HUES64 (cell line): ENCODE measurements around the gene TRIM10.

Experiments
- H3K27ac ChIP-seq: 2 replicates; pipeline ENCODE4 v1.7.0; 2013; ENCODE audit warnings: low read depth, low read length, inconsistent platforms
- H3K27me3 ChIP-seq: 2 replicates; pipeline ENCODE4 v1.6.1; 2013; ENCODE audit warnings: mild to moderate bottlenecking, low read length; ENCODE audit not compliant: insufficient read depth
- H3K36me3 ChIP-seq: 2 replicates; pipeline ENCODE4 v1.6.1; 2013; ENCODE audit warnings: mild to moderate bottlenecking, low read length; ENCODE audit not compliant: insufficient read depth
- H3K4me1 ChIP-seq: 2 replicates; pipeline ENCODE4 v1.6.1; 2013; ENCODE audit warnings: mild to moderate bottlenecking, low read length, moderate library complexity; ENCODE audit not compliant: insufficient read depth
- H3K4me3 ChIP-seq: 2 replicates; pipeline ENCODE4 v1.5.1; 2013; ENCODE audit warnings: mild to moderate bottlenecking, low read length, moderate library complexity
- H3K9ac ChIP-seq: 2 replicates; pipeline ENCODE4 v1.6.1; 2013; ENCODE audit warnings: mild to moderate bottlenecking, low read depth, low read length
- H3K9me3 ChIP-seq: 2 replicates; pipeline ENCODE4 v1.6.1; 2013; ENCODE audit warnings: low read depth, low read length; ENCODE audit not compliant: insufficient read depth
- WGBS: fragments of 150-250, 120-280 bp; methylation state at CpG from one replicate; pipeline ENCODE4 v1.1.7; 2013; ENCODE audit warnings: missing lambda C conversion rate; 5-methylcytosine and 5-hydroxymethylcytosine counted together

The TRIM10 gene

DNA sequence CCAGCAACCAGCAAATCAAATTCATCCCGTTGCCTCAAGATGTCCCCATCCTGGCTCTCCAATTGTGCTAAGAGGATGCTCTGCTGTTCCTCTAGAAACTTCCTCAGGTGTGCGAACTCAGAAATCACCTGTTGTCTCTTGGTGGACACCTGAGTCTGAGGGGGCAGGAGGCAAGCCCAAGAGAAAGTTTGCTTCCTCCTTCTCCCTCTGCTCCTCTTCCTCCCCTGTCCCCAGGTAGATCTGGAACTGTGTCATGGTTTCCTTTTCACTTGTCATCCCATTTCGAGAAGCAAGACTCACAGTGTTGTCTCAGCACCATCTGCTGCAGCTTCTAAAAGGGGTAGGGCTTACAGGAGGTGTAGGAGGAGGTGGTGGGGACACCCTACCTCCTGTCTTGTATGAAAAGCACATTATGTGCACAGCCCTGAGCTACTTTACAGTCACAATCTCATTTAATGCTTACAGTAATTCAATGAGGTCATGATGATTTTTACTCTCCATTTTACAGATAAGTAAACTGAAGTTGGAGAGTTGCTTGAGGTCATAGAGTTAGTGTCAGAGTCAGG is 2.5 kb downstream of the TRIM10 start:
- H3K36me3 ChIP-seq = no peaks in the 10 kb centered on the region
- no peak overlapping the region for H3K9ac ChIP-seq
- H3K9me3 ChIP-seq = no peaks in the 10 kb centered on the region
- H3K27ac ChIP-seq = no peak overlapping the region
- H3K4me1 ChIP-seq = no peaks in the 10 kb centered on the region
- 86% methylated on average over 3 of the region's 3 CpGs for WGBS
- peaks cover 17% of the 10 kb centered on the region for H3K27me3 ChIP-seq
- no peak overlapping the region for H3K4me3 ChIP-seq

DNA sequence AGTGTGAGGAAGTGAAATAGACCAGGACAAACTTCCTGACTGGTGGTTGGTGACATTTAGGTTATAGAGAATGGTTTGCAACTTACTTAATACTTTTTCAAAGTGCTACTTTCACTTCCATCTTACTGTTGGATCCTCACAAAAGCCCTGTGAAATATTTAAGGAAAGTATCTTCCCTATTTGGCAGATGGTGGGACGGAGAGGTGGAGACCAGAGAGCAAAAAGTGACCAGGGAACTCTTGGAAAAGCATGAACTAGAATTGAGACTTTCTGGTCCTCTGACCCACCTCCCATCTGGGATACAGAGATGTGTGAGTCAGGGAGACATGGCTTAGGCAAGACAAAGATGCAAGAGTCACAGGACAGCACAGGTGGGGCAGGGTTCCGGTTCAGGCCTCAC is 3.0 kb downstream of the TRIM10 start:
- Histone ChIP-seq H3K27ac (no peak overlapping the region), H3K9ac (no peak overlapping the region), H3K9me3 (no peaks in the 10 kb centered on the region), H3K36me3 (no peaks in the 10 kb centered on the region), H3K4me1 (no peaks in the 10 kb centered on the region), H3K4me3 (no peak overlapping the region), H3K27me3 (peaks cover 18% of the 10 kb centered on the region)
- 92% methylated on average over 2 of the region's 2 CpGs for WGBS

GRCh38 chr6:30157581-30157980 is 3.4 kb downstream of the TRIM10 start:
- Histone ChIP-seq H3K4me1 (no peaks in the 10 kb centered on the region), H3K9me3 (no peaks in the 10 kb centered on the region), H3K27ac (no peak overlapping the region), H3K36me3 (no peaks in the 10 kb centered on the region), H3K4me3 (no peak overlapping the region), H3K9ac (no peak overlapping the region), H3K27me3 (peaks cover 18% of the 10 kb centered on the region)

GRCh38 chr6:30156774-30157173 is 4.2 kb downstream of the TRIM10 start:
- Histone ChIP-seq H3K36me3 (no peaks in the 10 kb centered on the region), H3K9ac (no peak overlapping the region), H3K27ac (no peak overlapping the region), H3K4me1 (no peaks in the 10 kb centered on the region), H3K4me3 (no peak overlapping the region), H3K9me3 (no peaks in the 10 kb centered on the region), H3K27me3 (peaks cover 18% of the 10 kb centered on the region)
- WGBS = 91% methylated on average over 9 of the region's 9 CpGs

GRCh38 chr6:30156262-30156599 is 4.8 kb downstream of the TRIM10 start:
- Histone ChIP-seq H3K4me1 (no peaks in the 10 kb centered on the region), H3K36me3 (no peaks in the 10 kb centered on the region), H3K4me3 (no peak overlapping the region), H3K27ac (no peak overlapping the region), H3K9ac (no peak overlapping the region), H3K27me3 (peaks cover 18% of the 10 kb centered on the region), H3K9me3 (no peaks in the 10 kb centered on the region)
- 86% methylated on average over 3 of the region's 4 CpGs for WGBS

DNA sequence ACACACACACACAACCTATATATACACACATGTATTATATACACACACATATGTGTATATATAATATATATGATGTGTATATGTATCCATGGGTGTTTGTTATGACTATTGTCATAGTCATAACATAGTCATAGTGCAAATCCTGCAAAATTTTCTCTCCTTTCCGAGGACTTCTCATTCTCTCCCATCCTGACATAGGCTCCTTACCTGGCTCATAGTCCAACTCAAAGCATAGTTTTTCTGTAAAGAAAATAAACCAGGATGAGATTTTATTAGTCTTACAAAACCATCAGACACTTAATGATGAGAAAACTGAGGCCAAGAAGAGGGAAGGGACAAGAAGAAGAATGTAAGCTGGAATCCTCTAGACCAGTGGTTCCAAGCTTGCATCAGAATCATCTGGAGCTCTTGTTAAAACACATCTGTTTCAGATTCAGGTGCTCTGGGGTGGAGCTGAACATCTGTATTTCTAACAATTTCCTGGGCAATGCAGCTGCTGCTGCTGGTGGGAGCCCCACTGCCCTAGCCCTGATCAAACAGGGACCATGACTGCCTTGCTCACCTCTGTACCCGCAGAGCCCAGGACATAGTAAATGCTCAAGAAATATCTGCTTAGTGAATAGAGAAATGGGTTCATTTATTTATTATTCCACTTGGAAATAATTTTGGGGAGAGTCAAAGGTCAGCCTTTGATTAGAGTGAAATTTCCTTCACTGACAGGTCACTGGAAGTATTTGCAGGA is 5.3 kb downstream of the TRIM10 start:
- H3K27me3 ChIP-seq = peaks cover 18% of the 10 kb centered on the region
- no peak overlapping the region for H3K9ac ChIP-seq
- H3K27ac ChIP-seq = no peak overlapping the region
- no peaks in the 10 kb centered on the region for H3K4me1 ChIP-seq
- H3K4me3 ChIP-seq = no peak overlapping the region
- H3K9me3 ChIP-seq = no peaks in the 10 kb centered on the region
- WGBS = 100% methylated on average over 2 of the region's 2 CpGs
- H3K36me3 ChIP-seq = no peaks in the 10 kb centered on the region

DNA sequence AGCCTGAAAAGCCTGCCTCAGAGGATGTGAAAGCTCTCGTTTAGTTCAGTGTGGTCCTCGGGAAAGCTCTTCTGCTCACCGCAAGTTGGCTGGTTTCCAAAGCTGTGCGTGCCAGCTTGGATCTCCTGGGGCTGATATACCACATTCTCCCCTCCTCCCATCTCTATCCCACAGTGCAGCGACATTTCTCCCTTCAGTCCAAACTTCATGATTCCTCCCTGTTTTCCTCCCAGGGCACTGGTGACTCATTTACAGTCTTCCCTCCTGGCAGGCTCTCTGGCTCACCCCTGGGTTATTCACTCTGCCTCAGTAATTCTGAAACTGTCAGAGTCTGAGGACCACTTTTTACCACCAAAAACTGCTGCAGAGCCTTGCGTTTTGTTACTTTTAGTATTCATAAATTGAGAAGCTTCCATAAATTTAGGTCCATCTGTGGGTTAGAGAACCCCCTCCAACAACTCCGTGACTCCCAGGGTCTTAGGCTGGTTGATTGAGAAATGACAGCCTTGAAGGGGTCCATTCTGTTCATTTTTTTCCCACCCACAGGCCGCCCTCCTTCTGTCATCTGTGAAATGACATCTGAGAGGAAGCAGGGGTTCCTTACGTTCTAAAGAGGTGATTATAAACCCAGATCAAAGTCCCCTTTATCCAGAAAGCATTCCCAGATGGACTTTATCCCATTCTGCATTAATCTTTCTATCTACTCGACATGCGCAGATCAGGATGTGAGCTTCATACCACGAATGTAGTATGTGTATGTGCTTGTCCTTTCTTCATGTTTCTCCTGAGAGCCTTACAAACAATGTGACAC is 6.1 kb downstream of the TRIM10 start:
- Histone ChIP-seq H3K27ac (no peak overlapping the region), H3K36me3 (no peaks in the 10 kb centered on the region), H3K27me3 (peaks cover 18% of the 10 kb centered on the region), H3K4me3 (no peak overlapping the region), H3K9ac (no peak overlapping the region), H3K4me1 (no peaks in the 10 kb centered on the region), H3K9me3 (no peaks in the 10 kb centered on the region)
- 87% methylated on average over 10 of the region's 12 CpGs for WGBS

DNA sequence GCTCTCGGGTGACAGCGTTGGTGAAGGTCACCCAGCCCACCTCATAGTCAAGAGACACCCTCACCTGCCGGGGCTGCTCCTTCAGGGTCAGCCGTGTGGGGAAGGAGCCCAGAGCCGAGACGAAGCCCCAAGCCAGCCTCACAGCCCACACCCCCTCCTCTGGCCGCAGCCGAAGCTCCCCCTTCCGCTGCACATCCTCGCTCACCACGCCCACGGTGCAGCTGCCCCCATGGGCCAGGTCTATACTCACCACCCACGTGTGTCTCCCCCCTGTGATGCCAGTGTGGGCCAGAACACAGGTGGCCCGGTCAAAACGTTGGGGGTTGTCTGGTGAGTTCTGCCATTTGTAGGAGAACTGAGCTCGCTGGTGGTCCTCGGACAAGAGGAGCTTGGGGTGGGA is 7.0 kb downstream of the TRIM10 start:
- WGBS = 92% methylated on average over 17 of the region's 17 CpGs
- Histone ChIP-seq H3K9me3 (no peaks in the 10 kb centered on the region), H3K36me3 (no peaks in the 10 kb centered on the region), H3K4me3 (no peak overlapping the region), H3K4me1 (no peaks in the 10 kb centered on the region), H3K27ac (no peak overlapping the region), H3K27me3 (peaks cover 14% of the 10 kb centered on the region), H3K9ac (no peak overlapping the region)

- H3K9ac ChIP-seq = no peak overlapping the region
- no peak overlapping the region for H3K27ac ChIP-seq
- 94% methylated on average over 3 of the region's 3 CpGs for WGBS
- no peaks in the 10 kb centered on the region for H3K36me3 ChIP-seq
- no peak overlapping the region for H3K4me3 ChIP-seq
- H3K27me3 ChIP-seq = peaks cover 8% of the 10 kb centered on the region; the same call in 1 of the 2 replicates
- no peaks in the 10 kb centered on the region for H3K9me3 ChIP-seq
- no peaks in the 10 kb centered on the region for H3K4me1 ChIP-seq
Measured at GRCh38 chr6:30152910-30153610, 8.0 kb downstream of the TRIM10 start.

GRCh38 chr6:30152016-30152673 is 8.9 kb downstream of the TRIM10 start:
- Histone ChIP-seq H3K9me3 (no peaks in the 10 kb centered on the region), H3K27ac (no peak overlapping the region), H3K27me3 (peaks cover 5% of the 10 kb centered on the region; the same call in 1 of the 2 replicates), H3K4me3 (no peak overlapping the region), H3K4me1 (no peaks in the 10 kb centered on the region), H3K9ac (no peak overlapping the region), H3K36me3 (no peaks in the 10 kb centered on the region)
- WGBS = 80% methylated on average over 4 of the region's 4 CpGs
